GM21381 (cell line): ENCODE measurements around the gene ZDHHC14.
A peak's percentile ranks its signal among the peaks of the same experiment; 100 is the strongest.
"Not testable (repeated sequence)": the region's sequence is repeated elsewhere in the genome, so short reads cannot be mapped to it uniquely, and the experiment has no call there.

ENCODE experiments used
- ATAC-seq: cut with Tn5 transposase; IDR thresholded peaks from one replicate; pipeline ENCODE4 v1.9.1; 2021; ENCODE audit warnings: mild to moderate bottlenecking, moderate library complexity; ENCODE audit not compliant: unreplicated experiment

ZDHHC14 gene

GRCh38 chr6:157402996-157403685 lies 22.2 kb downstream of the ZDHHC14 start:
- ATAC-seq, result no peak

- no peak for ATAC-seq
Measured at GRCh38 chr6:157403686-157404051, 22.7 kb downstream of the ZDHHC14 start.

GRCh38 chr6:157405986-157406385 lies 25.0 kb downstream of the ZDHHC14 start:
- ATAC-seq, result no peak

- no peak for ATAC-seq
Measured at GRCh38 chr6:157406661-157407060, 25.7 kb downstream of the ZDHHC14 start.

- no peak for ATAC-seq
Measured at GRCh38 chr6:157407646-157408045, 26.7 kb downstream of the ZDHHC14 start.

GRCh38 chr6:157408427-157408826 lies 27.4 kb downstream of the ZDHHC14 start:
- ATAC-seq, result not testable (repeated sequence)

- ATAC-seq, result no peak
Measured at GRCh38 chr6:157410045-157410444, 29.1 kb downstream of the ZDHHC14 start.

GRCh38 chr6:157411368-157411767 lies 30.4 kb downstream of the ZDHHC14 start:
- no peak for ATAC-seq

- no peak for ATAC-seq
Measured at GRCh38 chr6:157412791-157413190, 31.8 kb downstream of the ZDHHC14 start.

- ATAC-seq, result no peak
Measured at GRCh38 chr6:157420497-157420896, 39.5 kb downstream of the ZDHHC14 start.

- no peak for ATAC-seq
Measured at GRCh38 chr6:157424491-157425020, 43.6 kb downstream of the ZDHHC14 start.

GRCh38 chr6:157427969-157428368 lies 47.0 kb downstream of the ZDHHC14 start:
- ATAC-seq, result no peak

GRCh38 chr6:157428427-157429202 lies 47.6 kb downstream of the ZDHHC14 start:
- no peak for ATAC-seq

- ATAC-seq, result no peak
Measured at GRCh38 chr6:157429248-157429647, 48.3 kb downstream of the ZDHHC14 start.

GRCh38 chr6:157430834-157431233 lies 49.8 kb downstream of the ZDHHC14 start:
- ATAC-seq, result peak; percentile 51

GRCh38 chr6:157432231-157432891 lies 51.4 kb downstream of the ZDHHC14 start:
- no peak for ATAC-seq

GRCh38 chr6:157432892-157433265 lies 51.9 kb downstream of the ZDHHC14 start:
- ATAC-seq, result no peak

- ATAC-seq, result no peak
Measured at GRCh38 chr6:157433678-157434081, 52.7 kb downstream of the ZDHHC14 start.

- ATAC-seq, result no peak
Measured at GRCh38 chr6:157434349-157435033, 53.5 kb downstream of the ZDHHC14 start.

- no peak for ATAC-seq
Measured at GRCh38 chr6:157436219-157436943, 55.4 kb downstream of the ZDHHC14 start.
